Thyroid gland (tissue), 4 donors: Measurements from ENCODE around the gene SIPA1. TPM values are rescaled to one million over a fixed set of nuclear protein-coding genes. Genes with fewer than 3 reads are reported as not detected.

Experiments
- DNase-seq, 2 donors: peaks; one replicate each; pipeline ENCODE4 v3.0.0-alpha.2; 2019
- H3K27ac ChIP-seq, 3 donors: fragments of 200-600 bp; sonication (generic); 1 replicate in 2 of 3; 2 replicates in 1 of 3; pipeline ENCODE4 v1.5.1; 2016 to 2019; ENCODE audit warnings: mild to moderate bottlenecking in 1 of 3, moderate library complexity in 1 of 3
- H3K27me3 ChIP-seq: fragments of 200-600 bp; sonication (generic); one replicate; pipeline ENCODE4 v1.5.1; 2019
- H3K36me3 ChIP-seq, 2 donors: fragments of 200-600 bp; sonication (generic); one replicate each; pipeline ENCODE4 v1.5.1; 2016 to 2019
- H3K4me1 ChIP-seq, 2 donors: fragments of 200-600 bp; sonication (generic); one replicate each; pipeline ENCODE4 v1.5.1; 2017 to 2019
- H3K4me3 ChIP-seq, 3 donors: fragments of 200-600 bp; sonication (generic); replicated peaks in 1 of 3; 1 replicate in 2 of 3; 2 replicates in 1 of 3; pipeline ENCODE4 v1.5.1; 2016; ENCODE audit warnings: mild to moderate bottlenecking in 1 of 3
- H3K9me3 ChIP-seq: fragments of 200-600 bp; sonication (generic); one replicate; pipeline ENCODE4 v1.5.1; 2017
- POLR2A ChIP-seq, 2 donors: fragments of 450-650 bp; IDR thresholded peaks; one replicate each; pipeline ENCODE4 v1.6.1; 2017; ENCODE audit warnings: antibody characterized with exemption in 2 of 2, mild to moderate bottlenecking in 2 of 2, moderate library complexity in 1 of 2
- WGBS, 2 donors: methylation state at CpG; one replicate each; pipeline ENCODE4 v1.1.5; 2017; 5-methylcytosine and 5-hydroxymethylcytosine counted together
- intact Hi-C: fragments of 100-400 bp; cut with DNase I; formaldehyde crosslinking; loops from one replicate; pipeline ENCODE4 v1.15.1; 2023
- total RNA-seq, 4 donors: library from RNA; depleted of rRNA; stranded (reverse); fragments of >200 nt; gene quantifications; one replicate each; pipeline ENCODE4 v1.2.3, GENCODE V29; 2016
- TF ChIP-seq, protein P1 (sequence below), 6 experiments: fragments of 200-600 bp in 3 of 6; fragments of 450-650 bp in 3 of 6; sonication (generic) in 3 of 6; IDR thresholded peaks; one replicate each; pipeline ENCODE4 v1.5.1; 2016 to 2019; ENCODE audit warnings: antibody characterized with exemption in 6 of 6, mild to moderate bottlenecking in 2 of 6, inconsistent platforms in 1 of 6, moderate library complexity in 1 of 6

SIPA1 gene
- total RNA-seq, 4 donors from 2014 or later, result 19.2 to 40.6 (median 32.7) TPM

DNA sequence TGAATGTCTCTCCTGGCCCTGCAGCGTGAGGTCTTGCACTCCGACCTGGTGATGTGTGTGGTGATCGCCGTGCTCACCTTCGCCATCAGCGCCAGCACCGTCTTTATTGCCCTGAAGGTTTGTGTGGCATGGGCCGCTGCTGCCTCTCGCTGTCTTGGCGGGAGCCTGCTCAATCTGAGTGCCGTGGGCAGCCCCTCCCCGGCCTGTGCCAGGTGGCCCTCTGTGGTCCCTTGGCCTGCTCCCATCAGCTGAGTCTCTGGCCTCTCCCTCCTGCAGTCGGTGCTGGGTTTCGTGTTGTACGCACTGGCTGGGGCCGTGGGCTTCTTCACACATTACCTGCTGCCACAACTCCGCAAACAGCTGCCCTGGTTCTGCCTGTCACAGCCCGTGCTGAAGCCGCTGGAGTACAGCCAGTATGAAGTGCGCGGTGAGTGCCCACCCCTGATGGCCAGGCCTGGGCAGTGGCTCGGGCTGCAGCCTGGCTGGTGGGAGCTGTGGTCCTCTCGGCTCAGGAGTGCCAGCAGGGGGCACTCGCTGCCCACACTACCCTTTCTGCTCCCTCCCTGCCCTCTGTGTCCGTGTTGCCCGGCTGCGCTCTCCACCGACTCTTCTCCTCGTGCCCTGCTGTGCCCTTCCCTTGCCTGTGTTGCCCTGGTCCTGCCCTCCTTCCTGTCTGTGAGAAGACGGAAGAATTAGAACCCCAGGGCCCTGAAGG lies 12.1 kb upstream of the SIPA1 start:
- Histone ChIP-seq H3K4me1 (no peaks in the 10 kb centered on the region), H3K36me3 (peaks cover 77 to 86% of the 10 kb centered on the region in 2 donors), H3K27me3 (no peaks in the 10 kb centered on the region), H3K27ac (no peak overlapping the region), H3K9me3 (no peaks in the 10 kb centered on the region), H3K4me3 (no peak overlapping the region)
- WGBS, 2 donors, result 67 to 77% methylated on average over 26 to 30 of the region's 30 CpGs
- intact Hi-C loops, result no loop called here
- DNase-seq, result peak; percentile 34 to 53
- TF ChIP-seq, protein P1, sequence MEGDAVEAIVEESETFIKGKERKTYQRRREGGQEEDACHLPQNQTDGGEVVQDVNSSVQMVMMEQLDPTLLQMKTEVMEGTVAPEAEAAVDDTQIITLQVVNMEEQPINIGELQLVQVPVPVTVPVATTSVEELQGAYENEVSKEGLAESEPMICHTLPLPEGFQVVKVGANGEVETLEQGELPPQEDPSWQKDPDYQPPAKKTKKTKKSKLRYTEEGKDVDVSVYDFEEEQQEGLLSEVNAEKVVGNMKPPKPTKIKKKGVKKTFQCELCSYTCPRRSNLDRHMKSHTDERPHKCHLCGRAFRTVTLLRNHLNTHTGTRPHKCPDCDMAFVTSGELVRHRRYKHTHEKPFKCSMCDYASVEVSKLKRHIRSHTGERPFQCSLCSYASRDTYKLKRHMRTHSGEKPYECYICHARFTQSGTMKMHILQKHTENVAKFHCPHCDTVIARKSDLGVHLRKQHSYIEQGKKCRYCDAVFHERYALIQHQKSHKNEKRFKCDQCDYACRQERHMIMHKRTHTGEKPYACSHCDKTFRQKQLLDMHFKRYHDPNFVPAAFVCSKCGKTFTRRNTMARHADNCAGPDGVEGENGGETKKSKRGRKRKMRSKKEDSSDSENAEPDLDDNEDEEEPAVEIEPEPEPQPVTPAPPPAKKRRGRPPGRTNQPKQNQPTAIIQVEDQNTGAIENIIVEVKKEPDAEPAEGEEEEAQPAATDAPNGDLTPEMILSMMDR (IDR thresholded peaks at IDR 0.05), result peak in 5 of 6 experiments; percentile 15 to 49 (median 37)
- no peak for TF ChIP-seq POLR2A (IDR thresholded peaks at IDR 0.05)

DNA sequence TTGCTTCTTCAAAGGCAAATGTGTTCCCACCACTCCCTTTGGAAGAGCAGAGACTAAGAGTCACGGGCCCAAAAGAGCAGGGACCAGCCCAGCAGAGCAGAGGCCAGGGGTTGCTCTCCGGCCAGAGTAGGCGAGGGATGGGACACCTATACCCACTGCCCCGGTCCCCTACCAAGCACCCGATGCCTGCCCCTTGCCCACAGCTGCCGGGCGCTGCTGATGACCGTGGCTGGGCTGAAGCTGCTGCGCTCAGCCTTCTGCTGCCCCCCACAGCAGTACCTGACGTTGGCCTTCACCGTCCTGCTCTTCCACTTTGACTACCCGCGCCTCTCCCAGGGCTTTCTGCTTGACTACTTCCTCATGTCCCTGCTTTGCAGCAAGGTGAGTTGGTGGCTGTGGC lies 10.7 kb upstream of the SIPA1 start:
- Histone ChIP-seq H3K27me3 (no peaks in the 10 kb centered on the region), H3K9me3 (no peaks in the 10 kb centered on the region), H3K36me3 (peaks cover 79 to 83% of the 10 kb centered on the region in 2 donors), H3K4me3 (no peak overlapping the region), H3K27ac (no peak overlapping the region), H3K4me1 (no peaks in the 10 kb centered on the region)
- 92 to 95% methylated on average over 13 of the region's 13 CpGs for WGBS, 2 donors
- no peak for TF ChIP-seq POLR2A (IDR thresholded peaks at IDR 0.05)
- TF ChIP-seq, protein P1 (IDR thresholded peaks at IDR 0.05), result no peak
- intact Hi-C loops, result no loop called here
- no peak for DNase-seq

DNA sequence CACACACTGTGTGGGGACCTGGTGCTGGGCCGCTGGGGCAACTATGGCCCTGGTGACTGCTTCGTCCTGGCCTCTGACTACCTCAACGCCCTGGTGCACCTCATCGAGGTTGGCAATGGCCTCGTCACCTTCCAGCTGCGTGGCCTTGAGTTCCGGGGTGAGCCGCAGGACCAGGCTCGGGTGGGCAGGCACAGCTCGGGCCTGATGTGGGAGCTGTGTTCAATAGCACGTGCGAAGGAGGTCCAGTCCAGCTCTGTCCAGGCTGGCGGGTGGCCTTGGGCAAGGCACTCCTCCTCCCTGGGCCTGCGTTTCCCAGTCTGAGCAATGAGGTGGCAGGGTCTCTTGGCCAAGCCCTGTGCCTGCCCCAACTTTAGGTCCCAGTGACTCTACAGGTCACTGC lies 8.3 kb upstream of the SIPA1 start:
- intact Hi-C loops, result no loop called here
- no peak for DNase-seq
- WGBS, 2 donors, result 98 to 100% methylated on average over 1 to 11 of the region's 14 CpGs

DNA sequence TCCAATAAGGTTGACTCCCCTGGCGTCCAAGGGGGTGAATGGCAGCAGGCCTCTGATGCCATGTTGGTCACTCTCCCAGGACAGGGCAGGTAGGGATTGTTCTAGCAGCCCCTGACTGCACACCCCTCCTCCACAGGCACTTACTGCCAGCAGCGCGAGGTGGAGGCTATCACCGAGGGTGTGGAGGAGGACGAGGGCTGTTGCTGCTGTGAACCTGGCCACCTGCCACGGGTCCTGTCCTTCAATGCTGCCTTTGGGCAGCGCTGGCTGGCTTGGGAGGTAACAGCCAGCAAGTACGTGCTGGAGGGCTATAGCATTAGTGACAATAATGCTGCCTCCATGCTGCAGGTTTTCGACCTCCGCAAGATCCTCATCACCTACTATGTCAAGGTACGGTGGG lies 7.7 kb upstream of the SIPA1 start:
- no peaks in the 10 kb centered on the region for H3K27me3 ChIP-seq

More for the DNA sequence above, 8.3 kb upstream of the SIPA1 start:
- Histone ChIP-seq H3K4me1 (no peaks in the 10 kb centered on the region), H3K9me3 (no peaks in the 10 kb centered on the region), H3K36me3 (peaks cover 66 to 77% of the 10 kb centered on the region in 2 donors), H3K27me3 (no peaks in the 10 kb centered on the region), H3K4me3 (no peak overlapping the region), H3K27ac (no peak overlapping the region)
- TF ChIP-seq, protein P1 (IDR thresholded peaks at IDR 0.05), result no peak
- no peak for TF ChIP-seq POLR2A (IDR thresholded peaks at IDR 0.05)

More for the DNA sequence above, 7.7 kb upstream of the SIPA1 start:
- intact Hi-C loops, result no loop called here
- no peak for DNase-seq
- TF ChIP-seq POLR2A (IDR thresholded peaks at IDR 0.05), result no peak
- TF ChIP-seq, protein P1 (IDR thresholded peaks at IDR 0.05), result no peak
- Histone ChIP-seq H3K9me3 (no peaks in the 10 kb centered on the region), H3K27ac (no peak overlapping the region), H3K36me3 (peaks cover 68 to 78% of the 10 kb centered on the region in 2 donors), H3K4me1 (no peaks in the 10 kb centered on the region), H3K4me3 (no peak overlapping the region)
- WGBS, 2 donors, result 83 to 94% methylated on average over 3 to 11 of the region's 11 CpGs
